HCT116 (cell line): ENCODE measurements around the gene FREY1. TPM values are rescaled to one million over a fixed set of nuclear protein-coding genes. Genes with fewer than 3 reads are reported as not detected.

ENCODE experiments used
- ATAC-seq: fragments of 200-7000 bp; cut with Tn5 transposase; 2 replicates; pipeline ENCODE4 v1.9.1; 2020; ENCODE audit warnings: mild to moderate bottlenecking, moderate library complexity
- BruUV-seq: library from RNA; stranded (reverse); fragments of 400-500 nt; replicated peaks from 2 replicates; lab custom pipeline; 2021; lab: Mats Ljungman, UMichigan
- CTCF ChIA-PET: fragments of 300-600 bp; sonication (Branson Sonifier 250); formaldehyde crosslinking; loops from one replicate; lab custom pipeline; 2021; ENCODE audit warnings: antibody characterized with exemption; lab: Charles Lee
- POLR2A ChIA-PET: fragments of 300-600, 350-600 bp; sonication (Branson Sonifier 250); formaldehyde crosslinking; loops from one replicate; lab custom pipeline; 2021; ENCODE audit warnings: antibody characterized with exemption; lab: Charles Lee
- RAD21 ChIA-PET, 2 experiments: fragments of 300-600 bp; sonication (Branson Sonifier 250); formaldehyde crosslinking; loops; one replicate each; lab custom pipeline; 2023; ENCODE audit warnings: low total read pairs in 2 of 2; ENCODE audit not compliant: uncharacterized antibody in 2 of 2, unreplicated experiment in 2 of 2, low non-redundant PET in 1 of 2; lab: Charles Lee
- DNase-seq: peaks from one replicate; pipeline ENCODE4 v3.0.0-alpha.2; 2010; ENCODE audit warnings: low read depth, low spot score
- H2AFZ ChIP-seq: fragments of 200-600 bp; shearing (Covaris generic), sonication (generic); 2 replicates; pipeline ENCODE4 v1.6.1; 2017; ENCODE audit warnings: low read depth, mixed run types, mixed read lengths, antibody characterized with exemption, low read length; ENCODE audit not compliant: poor library complexity, severe bottlenecking
- H3K27ac ChIP-seq: 2 replicates; pipeline ENCODE4 v1.5.1; 2012; ENCODE audit warnings: low read depth, low read length
- H3K27me3 ChIP-seq: fragments of 200-600 bp; sonication (generic); 2 replicates; pipeline ENCODE4 v1.6.1; 2016; ENCODE audit warnings: mixed run types, low read length, mixed read lengths; ENCODE audit not compliant: insufficient read depth
- H3K36me3 ChIP-seq, 2 experiments: fragments of 200-500 bp in 1 of 2; fragments of 200-600 bp in 1 of 2; sonication (Bioruptor generic) in 1 of 2; sonication (generic) in 1 of 2; 2 replicates each; pipeline versions ENCODE4 v1.5.1 to v1.6.1; 2014 to 2016; ENCODE audit warnings: low read length in 2 of 2, inconsistent platforms in 1 of 2, mixed read lengths in 1 of 2, mixed run types in 1 of 2; ENCODE audit not compliant: insufficient read depth in 2 of 2, control insufficient read depth in 1 of 2
- H3K4me1 ChIP-seq, 2 experiments: fragments of 200-600 bp in 1 of 2; sonication (generic) in 1 of 2; 2 replicates each; pipeline versions ENCODE4 v1.5.1 to v1.6.1; 2012 to 2017; ENCODE audit warnings: low read length in 2 of 2, inconsistent platforms in 1 of 2, mild to moderate bottlenecking in 1 of 2, mixed read lengths in 1 of 2, mixed run types in 1 of 2, moderate library complexity in 1 of 2; ENCODE audit not compliant: insufficient read depth in 2 of 2, control insufficient read depth in 1 of 2
- H3K4me2 ChIP-seq: fragments of 200-600 bp; sonication (generic); 2 replicates; pipeline ENCODE4 v1.6.1; 2017; ENCODE audit warnings: mixed run types, low read length, mixed read lengths
- H3K4me3 ChIP-seq, 2 experiments: fragments of 200-600 bp in 1 of 2; sonication (generic) in 1 of 2; replicated peaks in 1 of 2; 2 replicates each; pipeline ENCODE4 v1.5.1; 2011 to 2016; ENCODE audit warnings: low read length in 2 of 2, control low read depth in 1 of 2, low read depth in 1 of 2, mild to moderate bottlenecking in 1 of 2, mixed read lengths in 1 of 2, mixed run types in 1 of 2
- H3K79me2 ChIP-seq: fragments of 200-600 bp; sonication (generic); 2 replicates; pipeline ENCODE4 v1.6.1; 2017; ENCODE audit warnings: mild to moderate bottlenecking, mixed run types, low read length, moderate library complexity, mixed read lengths; ENCODE audit not compliant: insufficient read depth
- H3K9ac ChIP-seq: fragments of 200-600 bp; sonication (generic); 2 replicates; pipeline ENCODE4 v1.6.1; 2016; ENCODE audit warnings: low read length, mixed read lengths
- H3K9me2 ChIP-seq: fragments of 200-600 bp; sonication (generic), shearing (Covaris generic); 2 replicates; pipeline ENCODE4 v1.6.1; 2017; ENCODE audit warnings: mixed run types, mild to moderate bottlenecking, moderate library complexity; ENCODE audit not compliant: insufficient read depth
- H3K9me3 ChIP-seq, 2 experiments: fragments of 200-500 bp in 1 of 2; fragments of 200-600 bp in 1 of 2; sonication (Bioruptor generic) in 1 of 2; sonication (generic) in 1 of 2; 2 replicates each; pipeline ENCODE4 v1.6.1; 2014 to 2017; ENCODE audit warnings: low read length in 2 of 2, mixed read lengths in 2 of 2, inconsistent platforms in 1 of 2, low read depth in 1 of 2, mild to moderate bottlenecking in 1 of 2, mixed run types in 1 of 2, moderate library complexity in 1 of 2; ENCODE audit not compliant: control insufficient read depth in 1 of 2, insufficient read depth in 1 of 2
- H4K20me1 ChIP-seq: fragments of 200-600 bp; sonication (generic), shearing (Covaris generic); 2 replicates; pipeline ENCODE4 v1.6.1; 2017; ENCODE audit warnings: mixed run types, mild to moderate bottlenecking, moderate library complexity; ENCODE audit not compliant: insufficient read depth
- ATF3 ChIP-seq: IDR thresholded peaks from 2 replicates; pipeline ENCODE4 v1.6.1; 2012
- CBX3 ChIP-seq: IDR thresholded peaks from 2 replicates; pipeline ENCODE4 v1.6.1; 2012; ENCODE audit warnings: low read depth
- CEBPB ChIP-seq: IDR thresholded peaks from 2 replicates; pipeline ENCODE4 v1.6.1; 2012; ENCODE audit warnings: low read depth
- CTCF ChIP-seq, 3 experiments: fragments of 200-600 bp in 1 of 3; sonication (generic) in 1 of 3; IDR thresholded peaks in 2 of 3; conservative IDR thresholded peaks in 1 of 3; 2 replicates each; pipeline ENCODE4 v1.5.1; 2012 to 2017; ENCODE audit warnings: low read depth in 2 of 3, low read length in 2 of 3, antibody characterized with exemption in 1 of 3, borderline replicate concordance in 1 of 3, control low read depth in 1 of 3, mild to moderate bottlenecking in 1 of 3, mixed read lengths in 1 of 3, mixed run types in 1 of 3, moderate library complexity in 1 of 3; ENCODE audit not compliant: insufficient read depth in 1 of 3
- EGR1 ChIP-seq: IDR thresholded peaks from 2 replicates; pipeline ENCODE4 v1.6.1; 2012; ENCODE audit warnings: low read depth
- EZH2 ChIP-seq: fragments of 200-600 bp; sonication (generic); IDR thresholded peaks from 2 replicates; pipeline ENCODE4 v1.6.1; 2017; ENCODE audit warnings: antibody characterized with exemption, mixed run types
- EZH2phosphoT487 ChIP-seq: fragments of 200-600 bp; IDR thresholded peaks from 2 replicates; pipeline ENCODE4 v1.6.1; 2018; ENCODE audit warnings: antibody characterized with exemption, borderline replicate concordance
- JUND ChIP-seq: IDR thresholded peaks from 2 replicates; pipeline ENCODE4 v1.6.1; 2012
- MAX ChIP-seq: IDR thresholded peaks from 2 replicates; pipeline ENCODE4 v1.6.1; 2012
- POLR2A ChIP-seq: IDR thresholded peaks from 2 replicates; pipeline ENCODE4 v1.7.0; 2011; ENCODE audit warnings: borderline replicate concordance; ENCODE audit not compliant: insufficient read depth, insufficient read length; ENCODE audit errors: extremely low read depth
- SIN3A ChIP-seq: IDR thresholded peaks from 2 replicates; pipeline ENCODE4 v1.6.1; 2012; ENCODE audit warnings: low read depth
- TCF7L2 ChIP-seq: IDR thresholded peaks from 2 replicates; pipeline ENCODE4 v1.7.0; 2011; ENCODE audit warnings: borderline replicate concordance, inconsistent platforms; ENCODE audit not compliant: insufficient read depth, insufficient read length; ENCODE audit errors: extremely low read depth
- YY1 ChIP-seq: IDR thresholded peaks from 2 replicates; pipeline ENCODE4 v1.6.1; 2011; ENCODE audit warnings: low read length, low read depth, moderate library complexity, mild to moderate bottlenecking; ENCODE audit not compliant: insufficient replicate concordance; ENCODE audit errors: extremely low read depth
- ZFX ChIP-seq: fragments of 450-650 bp; IDR thresholded peaks from 2 replicates; pipeline ENCODE4 v1.6.1; 2017
- ZNF274 ChIP-seq: fragments of 200-500 bp; sonication (Bioruptor generic); IDR thresholded peaks from 2 replicates; pipeline ENCODE4 v1.6.1; 2014; ENCODE audit warnings: mild to moderate bottlenecking, low read depth, low read length, inconsistent platforms
- intact Hi-C: fragments of 100-400 bp; cut with micrococcal nuclease; formaldehyde crosslinking; loops from 2 replicates; pipeline ENCODE4 v1.10.0; 2022
- total RNA-seq: library from RNA; stranded (reverse); gene quantifications from one replicate; pipeline ENCODE4 v1.2.1, GENCODE V29; 2021; ENCODE audit not compliant: unreplicated experiment

The FREY1 gene
- total RNA-seq, 1 experiment from 2014 or later, result 0.96 TPM

- H3K79me2 ChIP-seq, result no peaks in the 10 kb centered on the region
- no peaks in the 10 kb centered on the region for H3K9me2 ChIP-seq
- CTCF ChIA-PET, result no interaction called here
- no TSS peak for BruUV-seq
- no peaks in the 10 kb centered on the region for H3K27me3 ChIP-seq
- H3K4me2 ChIP-seq, result no peak overlapping the region
- no peaks in the 10 kb centered on the region for H3K9me3 ChIP-seq
- RAD21 ChIA-PET, result no interaction called here
- H4K20me1 ChIP-seq, result no peaks in the 10 kb centered on the region
- ATAC-seq (no peak), DNase-seq (no peak)
- POLR2A ChIA-PET, result no interaction called here
- no peak overlapping the region for H2AFZ ChIP-seq
- no peak overlapping the region for H3K4me3 ChIP-seq
- TF ChIP-seq CBX3 (no peak), TCF7L2 (no peak), POLR2A (no peak), ZNF274 (no peak), JUND (no peak), EZH2phosphoT487 (no peak), ZFX (no peak), YY1 (no peak), EGR1 (no peak), CEBPB (no peak), CTCF (IDR thresholded peaks at IDR 0.05 in 2 of 3, conservative IDR thresholded peaks at IDR 0.05 in 1 of 3; ENCODE audit: borderline replicate concordance in 1 of 3, insufficient read depth in 1 of 3, low read depth in 2 of 3, low read length in 2 of 3) (no peak), MAX (no peak), SIN3A (no peak), ATF3 (no peak), EZH2 (no peak)
- H3K4me1 ChIP-seq, result peaks cover 0 to 5% of the 10 kb centered on the region in 2 experiments; a peak in 3 of 4 replicates
- no peak overlapping the region for H3K27ac ChIP-seq
- intact Hi-C loops, result no loop called here
- no peak overlapping the region for H3K9ac ChIP-seq
- H3K36me3 ChIP-seq, result peaks cover 0 to 8% of the 10 kb centered on the region in 2 experiments; a peak in 2 of 4 replicates
Measured at GRCh38 chr11:45934580-45935318, 27.7 kb upstream of the FREY1 start.
